GM18517 (cell line): ENCODE measurements around the gene ATPAF2.
"Not testable (repeated sequence)": the region's sequence is repeated elsewhere in the genome, so short reads cannot be mapped to it uniquely, and the experiment has no call there.

Experiments
- ATAC-seq: cut with Tn5 transposase; IDR thresholded peaks from one replicate; pipeline ENCODE4 v1.9.1; 2021; ENCODE audit warnings: mild to moderate bottlenecking, moderate library complexity; ENCODE audit not compliant: unreplicated experiment

ATPAF2 gene

GRCh38 chr17:18014006-18014405, 25.0 kb downstream of the ATPAF2 start:
- ATAC-seq: no peak

GRCh38 chr17:18011286-18011685, 27.7 kb downstream of the ATPAF2 start:
- no peak for ATAC-seq

GRCh38 chr17:18009609-18010420, 29.2 kb downstream of the ATPAF2 start:
- no peak for ATAC-seq

- ATAC-seq: no peak
These were observed 30.3 kb downstream of the ATPAF2 start for GRCh38 chr17:18008496-18009268.

- ATAC-seq: no peak
These were observed 32.3 kb downstream of the ATPAF2 start for GRCh38 chr17:18006495-18007239.

- ATAC-seq: no peak
These were observed 33.5 kb downstream of the ATPAF2 start for GRCh38 chr17:18005496-18005895.

- no peak for ATAC-seq
These were observed 34.1 kb downstream of the ATPAF2 start for GRCh38 chr17:18004884-18005305.

- ATAC-seq: no peak
These were observed 34.6 kb downstream of the ATPAF2 start for GRCh38 chr17:18004345-18004744.

- ATAC-seq: no peak
These were observed 36.8 kb downstream of the ATPAF2 start for GRCh38 chr17:18002171-18002570.

GRCh38 chr17:18000030-18000408, 38.9 kb downstream of the ATPAF2 start:
- no peak for ATAC-seq

GRCh38 chr17:17999364-18000029, 39.5 kb downstream of the ATPAF2 start:
- ATAC-seq: no peak

GRCh38 chr17:17998934-17999333, 40.0 kb downstream of the ATPAF2 start:
- ATAC-seq: no peak

GRCh38 chr17:17995887-17996286, 43.1 kb downstream of the ATPAF2 start:
- ATAC-seq: not testable (repeated sequence)

GRCh38 chr17:17994271-17995069, 44.5 kb downstream of the ATPAF2 start:
- ATAC-seq: no peak

- ATAC-seq: no peak
These were observed 45.1 kb downstream of the ATPAF2 start for GRCh38 chr17:17993852-17994251.

- ATAC-seq: no peak
These were observed 45.6 kb downstream of the ATPAF2 start for GRCh38 chr17:17993366-17993765.

- no peak for ATAC-seq
These were observed 48.7 kb downstream of the ATPAF2 start for GRCh38 chr17:17990282-17990681.

GRCh38 chr17:17989618-17990017, 49.4 kb downstream of the ATPAF2 start:
- ATAC-seq: no peak

- no peak for ATAC-seq
These were observed 49.9 kb downstream of the ATPAF2 start for GRCh38 chr17:17989081-17989480.

GRCh38 chr17:17988427-17988945, 50.5 kb downstream of the ATPAF2 start:
- no peak for ATAC-seq
